Neural crest cell (in vitro differentiated cells): ENCODE results near the gene FCHSD2. TPM values are rescaled to one million over a fixed set of nuclear protein-coding genes. Genes with fewer than 3 reads are reported as not detected.

Source experiments
- DNase-seq: peaks from one replicate; pipeline ENCODE4 v3.0.0; 2021; ENCODE audit warnings: low read depth, mixed read lengths, low spot score
- H3K27ac Mint-ChIP-seq: one replicate; pipeline ENCODE4 v1.8.0; 2021; ENCODE audit warnings: mild to moderate bottlenecking, mixed read lengths; ENCODE audit not compliant: unreplicated experiment
- H3K27me3 Mint-ChIP-seq: 2 replicates; pipeline ENCODE4 v1.8.0; 2021; ENCODE audit warnings: low read depth, mild to moderate bottlenecking, mixed read lengths
- H3K36me3 Mint-ChIP-seq: 2 replicates; pipeline ENCODE4 v1.8.0; 2021; ENCODE audit warnings: low read depth, mild to moderate bottlenecking, mixed read lengths
- H3K4me1 Mint-ChIP-seq: 2 replicates; pipeline ENCODE4 v1.8.0; 2021; ENCODE audit warnings: mixed read lengths
- H3K4me3 Mint-ChIP-seq: one replicate; pipeline ENCODE4 v1.8.0; 2021; ENCODE audit warnings: mild to moderate bottlenecking, mixed read lengths
- H3K9me3 Mint-ChIP-seq: 2 replicates; pipeline ENCODE4 v1.8.0; 2021; ENCODE audit warnings: mixed read lengths
- CTCF ChIP-seq: fragments of 200-600 bp; sonication (generic); conservative IDR thresholded peaks from 2 replicates; pipeline ENCODE4 v1.5.0; 2021; ENCODE audit warnings: antibody characterized with exemption, mild to moderate bottlenecking
- total RNA-seq: library from RNA; stranded (reverse); gene quantifications from 2 replicates; pipeline ENCODE4 v1.2.1, GENCODE V29; 2021

The FCHSD2 gene
- total RNA-seq, 1 donor from 2014 or later: 34.4 TPM

GRCh38 chr11:73164803-73165540 is 22.9 kb upstream of the FCHSD2 start:
- no peaks in the 10 kb centered on the region for H3K27me3 Mint-ChIP-seq
- H3K27ac Mint-ChIP-seq: no peak overlapping the region
- H3K4me3 Mint-ChIP-seq: no peak overlapping the region
- H3K9me3 Mint-ChIP-seq: no peaks in the 10 kb centered on the region
- no peak for TF ChIP-seq CTCF
- H3K36me3 Mint-ChIP-seq: no peaks in the 10 kb centered on the region
- H3K4me1 Mint-ChIP-seq: peaks cover 8% of the 10 kb centered on the region
- DNase-seq: no peak

- no peak for DNase-seq
- H3K36me3 Mint-ChIP-seq: no peaks in the 10 kb centered on the region
- no peaks in the 10 kb centered on the region for H3K27me3 Mint-ChIP-seq
- no peak overlapping the region for H3K4me3 Mint-ChIP-seq
- peaks cover under 1% of the 10 kb centered on the region for H3K4me1 Mint-ChIP-seq
- no peaks in the 10 kb centered on the region for H3K9me3 Mint-ChIP-seq
- H3K27ac Mint-ChIP-seq: peak overlapping the region; percentile 44
- no peak for TF ChIP-seq CTCF
These were observed 21.6 kb upstream of the FCHSD2 start for GRCh38 chr11:73163638-73164174.

- H3K4me1 Mint-ChIP-seq: peaks cover 8% of the 10 kb centered on the region
- H3K27me3 Mint-ChIP-seq: no peaks in the 10 kb centered on the region
- no peak overlapping the region for H3K27ac Mint-ChIP-seq
- no peak overlapping the region for H3K4me3 Mint-ChIP-seq
- no peaks in the 10 kb centered on the region for H3K9me3 Mint-ChIP-seq
- no peaks in the 10 kb centered on the region for H3K36me3 Mint-ChIP-seq
- no peak for DNase-seq
- TF ChIP-seq CTCF: no peak
These were observed 20.1 kb upstream of the FCHSD2 start for GRCh38 chr11:73162196-73162740.

GRCh38 chr11:73160005-73160760 is 18.1 kb upstream of the FCHSD2 start:
- Mint-ChIP-seq H3K27ac (no peak overlapping the region), H3K36me3 (no peaks in the 10 kb centered on the region), H3K27me3 (no peaks in the 10 kb centered on the region), H3K4me3 (no peak overlapping the region), H3K9me3 (no peaks in the 10 kb centered on the region), H3K4me1 (peaks cover 8% of the 10 kb centered on the region)
- DNase-seq: no peak
- TF ChIP-seq CTCF: no peak

GRCh38 chr11:73159297-73159696 is 17.2 kb upstream of the FCHSD2 start:
- no peak overlapping the region for H3K4me3 Mint-ChIP-seq
- DNase-seq: no peak
- H3K27ac Mint-ChIP-seq: no peak overlapping the region
- H3K27me3 Mint-ChIP-seq: no peaks in the 10 kb centered on the region
- no peak for TF ChIP-seq CTCF
- H3K36me3 Mint-ChIP-seq: no peaks in the 10 kb centered on the region
- peaks cover 8% of the 10 kb centered on the region for H3K4me1 Mint-ChIP-seq
- no peaks in the 10 kb centered on the region for H3K9me3 Mint-ChIP-seq
